MM.1S (cell line): ENCODE data around the gene SRPK3.

Experiments used
- DNase-seq: peaks from one replicate; pipeline ENCODE4 v3.0.0-alpha.2; 2015
- H2AFZ ChIP-seq: fragments of 300-600 bp; sonication (generic); 2 replicates; pipeline ENCODE4 v1.6.0; 2016; ENCODE audit warnings: antibody characterized with exemption, low read length
- H3F3A ChIP-seq: fragments of 300-600 bp; sonication (generic); 2 replicates; pipeline ENCODE4 v1.6.1; 2016; ENCODE audit warnings: mild to moderate bottlenecking, antibody characterized with exemption, low read length, moderate library complexity, mixed read lengths; ENCODE audit not compliant: insufficient read depth
- H3K27ac ChIP-seq: fragments of 300-600 bp; sonication (generic); 2 replicates; pipeline ENCODE4 v1.5.1; 2016; ENCODE audit warnings: mild to moderate bottlenecking, low read length
- H3K27me3 ChIP-seq: fragments of 300-600 bp; sonication (generic); replicated peaks from 2 replicates; pipeline ENCODE4 v1.6.0; 2016; ENCODE audit warnings: low read length; ENCODE audit not compliant: insufficient read depth
- H3K36me3 ChIP-seq: fragments of 300-600 bp; sonication (generic); replicated peaks from 2 replicates; pipeline ENCODE4 v1.6.1; 2016; ENCODE audit warnings: mild to moderate bottlenecking, low read length, mixed read lengths; ENCODE audit not compliant: insufficient read depth
- H3K4me1 ChIP-seq: fragments of 300-600 bp; sonication (generic); 2 replicates; pipeline ENCODE4 v1.6.1; 2016; ENCODE audit warnings: low read length, mixed read lengths
- H3K4me2 ChIP-seq: fragments of 300-600 bp; sonication (generic); 2 replicates; pipeline ENCODE4 v1.6.0; 2016; ENCODE audit warnings: low read depth, low read length
- H3K4me3 ChIP-seq: fragments of 300-600 bp; sonication (generic); 2 replicates; pipeline ENCODE4 v1.5.1; 2016; ENCODE audit warnings: low read length, mixed read lengths
- H3K79me2 ChIP-seq: fragments of 300-600 bp; sonication (generic); 2 replicates; pipeline ENCODE4 v1.6.1; 2016; ENCODE audit warnings: mixed run types, low read length, mixed read lengths
- H3K9ac ChIP-seq: fragments of 300-600 bp; sonication (generic); 2 replicates; pipeline ENCODE4 v1.6.1; 2016; ENCODE audit warnings: low read length, mixed read lengths
- H3K9me2 ChIP-seq: fragments of 300-600 bp; sonication (generic); replicated peaks from 2 replicates; pipeline ENCODE4 v1.6.1; 2016; ENCODE audit warnings: mild to moderate bottlenecking, low read length, mixed read lengths; ENCODE audit not compliant: insufficient read depth
- H3K9me3 ChIP-seq: fragments of 300-600 bp; sonication (generic); replicated peaks from 2 replicates; pipeline ENCODE4 v1.6.1; 2016; ENCODE audit warnings: mild to moderate bottlenecking, low read length, mixed read lengths; ENCODE audit not compliant: insufficient read depth
- H4K20me1 ChIP-seq: fragments of 300-600 bp; sonication (generic); 2 replicates; pipeline ENCODE4 v1.6.1; 2016; ENCODE audit warnings: mild to moderate bottlenecking, low read length, moderate library complexity, mixed read lengths; ENCODE audit not compliant: insufficient read depth
- EZH2 ChIP-seq: fragments of 300-600 bp; sonication (generic); optimal IDR thresholded peaks from 2 replicates; pipeline ENCODE3; 2017; ENCODE audit warnings: low read depth, mild to moderate bottlenecking, antibody characterized with exemption, low read length, mixed read lengths
- EZH2phosphoT487 ChIP-seq: fragments of 300-600 bp; sonication (generic); IDR thresholded peaks from 2 replicates; pipeline ENCODE4 v1.6.1; 2018; ENCODE audit warnings: antibody characterized with exemption, low read length
- TF ChIP-seq, protein P1 (sequence below): fragments of 300-600 bp; sonication (generic); IDR thresholded peaks from 2 replicates; pipeline ENCODE4 v1.5.1; 2016; ENCODE audit warnings: antibody characterized with exemption, low read length, mixed read lengths

The SRPK3 gene

DNA sequence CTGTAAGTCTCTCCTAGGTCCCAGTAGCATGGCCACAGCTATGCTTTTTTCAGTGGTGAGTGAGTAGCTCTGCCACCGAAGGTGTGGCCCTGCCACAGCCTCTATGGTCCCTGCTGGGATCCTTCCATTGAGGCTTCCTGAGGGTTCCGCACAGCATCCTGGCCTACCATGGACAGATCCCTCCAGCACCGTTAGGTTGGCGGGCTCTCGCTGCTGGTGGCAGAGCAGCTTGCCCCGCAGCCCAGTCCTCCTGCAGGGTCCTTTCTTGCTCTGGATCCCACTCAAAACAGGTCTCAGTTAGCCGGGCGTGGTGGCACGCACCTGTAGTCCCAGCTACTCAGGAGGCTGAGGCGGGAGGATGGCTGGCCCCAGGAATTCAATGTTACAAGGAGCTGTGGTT, 51.9 kb downstream of the SRPK3 start:
- Histone ChIP-seq H3F3A (no peaks in the 10 kb centered on the region), H3K36me3 (no peaks in the 10 kb centered on the region), H3K4me2 (no peak overlapping the region), H3K9me2 (no peaks in the 10 kb centered on the region), H3K9me3 (no peaks in the 10 kb centered on the region), H3K9ac (no peak overlapping the region), H3K4me1 (no peaks in the 10 kb centered on the region), H3K27ac (no peak overlapping the region), H3K4me3 (no peak overlapping the region), H3K27me3 (peaks cover 60% of the 10 kb centered on the region), H2AFZ (no peak overlapping the region), H3K79me2 (no peaks in the 10 kb centered on the region), H4K20me1 (no peaks in the 10 kb centered on the region)
- no peak for DNase-seq
- TF ChIP-seq, protein P1, sequence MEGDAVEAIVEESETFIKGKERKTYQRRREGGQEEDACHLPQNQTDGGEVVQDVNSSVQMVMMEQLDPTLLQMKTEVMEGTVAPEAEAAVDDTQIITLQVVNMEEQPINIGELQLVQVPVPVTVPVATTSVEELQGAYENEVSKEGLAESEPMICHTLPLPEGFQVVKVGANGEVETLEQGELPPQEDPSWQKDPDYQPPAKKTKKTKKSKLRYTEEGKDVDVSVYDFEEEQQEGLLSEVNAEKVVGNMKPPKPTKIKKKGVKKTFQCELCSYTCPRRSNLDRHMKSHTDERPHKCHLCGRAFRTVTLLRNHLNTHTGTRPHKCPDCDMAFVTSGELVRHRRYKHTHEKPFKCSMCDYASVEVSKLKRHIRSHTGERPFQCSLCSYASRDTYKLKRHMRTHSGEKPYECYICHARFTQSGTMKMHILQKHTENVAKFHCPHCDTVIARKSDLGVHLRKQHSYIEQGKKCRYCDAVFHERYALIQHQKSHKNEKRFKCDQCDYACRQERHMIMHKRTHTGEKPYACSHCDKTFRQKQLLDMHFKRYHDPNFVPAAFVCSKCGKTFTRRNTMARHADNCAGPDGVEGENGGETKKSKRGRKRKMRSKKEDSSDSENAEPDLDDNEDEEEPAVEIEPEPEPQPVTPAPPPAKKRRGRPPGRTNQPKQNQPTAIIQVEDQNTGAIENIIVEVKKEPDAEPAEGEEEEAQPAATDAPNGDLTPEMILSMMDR = no peak
- TF ChIP-seq EZH2 = no peak
- no peak for TF ChIP-seq EZH2phosphoT487
